Fibroblast of pulmonary artery (primary cell): ENCODE data around the gene SMYD3.

Experiments used
- DNase-seq: peaks from one replicate; pipeline ENCODE4 v3.0.0-alpha.2; 2010; ENCODE audit warnings: low read depth
- H3K4me3 ChIP-seq: replicated peaks from 2 replicates; pipeline ENCODE4 v1.5.1; 2011; ENCODE audit warnings: low read depth, mild to moderate bottlenecking, control low read depth, low read length, moderate library complexity
- TF ChIP-seq, protein P1 (sequence below): IDR thresholded peaks from 2 replicates; pipeline ENCODE4 v1.5.1; 2011; ENCODE audit warnings: mild to moderate bottlenecking, control low read depth, low read length, inconsistent platforms; ENCODE audit errors: missing control alignments

Gene SMYD3

DNA sequence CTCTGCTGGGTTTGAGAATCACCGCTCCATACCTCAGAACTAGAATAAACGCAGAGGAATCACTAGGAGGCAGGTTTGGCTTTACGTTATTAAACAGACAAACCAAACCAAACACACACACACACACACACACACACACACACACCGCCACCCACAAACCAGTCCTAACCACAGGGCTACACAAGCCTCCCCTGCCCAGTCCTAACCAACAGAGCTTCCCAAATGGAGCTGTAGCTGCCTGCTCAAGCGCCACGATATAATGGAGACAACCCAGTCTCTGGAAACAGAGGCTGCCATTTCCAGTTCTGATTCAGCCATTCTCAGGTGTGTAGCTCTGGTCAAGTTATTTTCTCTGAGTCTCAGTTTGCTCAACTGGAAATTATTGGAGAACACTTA, 519.1 kb downstream of the SMYD3 start:
- no peak overlapping the region for H3K4me3 ChIP-seq
- TF ChIP-seq, protein P1, sequence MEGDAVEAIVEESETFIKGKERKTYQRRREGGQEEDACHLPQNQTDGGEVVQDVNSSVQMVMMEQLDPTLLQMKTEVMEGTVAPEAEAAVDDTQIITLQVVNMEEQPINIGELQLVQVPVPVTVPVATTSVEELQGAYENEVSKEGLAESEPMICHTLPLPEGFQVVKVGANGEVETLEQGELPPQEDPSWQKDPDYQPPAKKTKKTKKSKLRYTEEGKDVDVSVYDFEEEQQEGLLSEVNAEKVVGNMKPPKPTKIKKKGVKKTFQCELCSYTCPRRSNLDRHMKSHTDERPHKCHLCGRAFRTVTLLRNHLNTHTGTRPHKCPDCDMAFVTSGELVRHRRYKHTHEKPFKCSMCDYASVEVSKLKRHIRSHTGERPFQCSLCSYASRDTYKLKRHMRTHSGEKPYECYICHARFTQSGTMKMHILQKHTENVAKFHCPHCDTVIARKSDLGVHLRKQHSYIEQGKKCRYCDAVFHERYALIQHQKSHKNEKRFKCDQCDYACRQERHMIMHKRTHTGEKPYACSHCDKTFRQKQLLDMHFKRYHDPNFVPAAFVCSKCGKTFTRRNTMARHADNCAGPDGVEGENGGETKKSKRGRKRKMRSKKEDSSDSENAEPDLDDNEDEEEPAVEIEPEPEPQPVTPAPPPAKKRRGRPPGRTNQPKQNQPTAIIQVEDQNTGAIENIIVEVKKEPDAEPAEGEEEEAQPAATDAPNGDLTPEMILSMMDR = no peak
- DNase-seq = no peak

DNA sequence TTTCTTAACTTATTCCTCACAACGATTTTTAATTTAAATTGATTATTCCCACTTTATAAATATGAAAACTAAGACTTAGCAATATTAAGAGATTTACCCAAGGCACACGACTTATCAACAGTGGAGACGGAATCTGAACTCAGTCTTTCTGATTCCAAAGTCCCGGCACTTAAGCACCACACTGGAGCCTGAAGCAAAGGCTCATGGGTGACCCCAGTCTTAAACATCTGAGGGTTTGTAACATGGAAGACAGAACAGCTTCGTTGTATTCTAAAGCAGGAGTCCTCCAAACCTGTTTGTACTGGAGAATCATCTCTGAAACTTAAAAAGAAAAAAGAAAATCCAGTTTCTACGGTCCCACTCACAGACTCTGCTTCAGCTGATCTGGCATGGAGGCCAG, 519.5 kb downstream of the SMYD3 start:
- H3K4me3 ChIP-seq = no peak overlapping the region
- DNase-seq = no peak
- TF ChIP-seq, protein P1 = no peak

- H3K4me3 ChIP-seq = no peak overlapping the region
- TF ChIP-seq, protein P1 = no peak
- DNase-seq = no peak
Observed at GRCh38 chr1:245987219-245987545, 519.9 kb downstream of the SMYD3 start.

DNA sequence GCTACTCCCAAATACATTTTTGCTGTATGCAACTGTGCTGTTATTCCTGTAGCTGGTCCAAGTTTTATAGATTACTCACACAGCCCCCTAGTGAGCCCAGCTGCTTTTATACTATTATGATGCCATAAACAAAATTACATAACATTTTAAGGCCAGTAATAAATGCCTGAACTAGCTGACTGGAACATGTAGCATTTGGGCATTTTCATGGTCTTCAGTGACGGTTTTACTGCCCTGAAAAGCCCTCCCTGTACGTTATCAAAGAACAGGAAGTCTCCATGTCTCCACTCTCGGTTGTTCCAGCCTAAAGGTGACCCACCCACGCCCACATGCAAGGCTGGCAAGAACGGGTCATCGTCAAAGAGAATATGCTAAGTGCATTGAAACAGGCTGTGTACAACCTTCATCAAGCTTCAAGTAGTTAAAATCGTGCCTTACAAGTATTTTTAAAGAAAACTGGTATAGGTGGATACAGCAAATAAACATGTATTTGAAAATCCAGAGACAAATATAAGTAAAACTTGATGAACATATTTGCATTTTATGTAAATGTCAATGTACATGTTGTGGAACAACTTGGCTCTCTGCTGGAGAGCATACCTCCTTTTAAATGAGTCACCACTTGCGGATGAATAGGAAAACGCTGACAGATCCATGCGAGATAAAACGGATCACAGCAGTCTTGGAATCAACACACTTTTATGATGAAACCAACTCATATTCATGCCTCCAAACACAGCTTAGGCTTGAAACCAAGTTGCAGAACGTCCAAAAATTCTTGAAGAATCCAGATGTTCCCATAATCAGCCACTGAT, 520.5 kb downstream of the SMYD3 start:
- DNase-seq = peak; percentile 88
- peak overlapping the region; percentile 31 for H3K4me3 ChIP-seq
- TF ChIP-seq, protein P1 = peak; percentile 14

- TF ChIP-seq, protein P1 = no peak
- H3K4me3 ChIP-seq = no peak overlapping the region
- no peak for DNase-seq
Observed at GRCh38 chr1:245984390-245985155, 522.5 kb downstream of the SMYD3 start.

GRCh38 chr1:245983294-245983967, 523.6 kb downstream of the SMYD3 start:
- no peak overlapping the region for H3K4me3 ChIP-seq
- TF ChIP-seq, protein P1 = no peak
- DNase-seq = no peak
